ENCODE results near the gene PFKFB4.

PFKFB4 gene

DNA sequence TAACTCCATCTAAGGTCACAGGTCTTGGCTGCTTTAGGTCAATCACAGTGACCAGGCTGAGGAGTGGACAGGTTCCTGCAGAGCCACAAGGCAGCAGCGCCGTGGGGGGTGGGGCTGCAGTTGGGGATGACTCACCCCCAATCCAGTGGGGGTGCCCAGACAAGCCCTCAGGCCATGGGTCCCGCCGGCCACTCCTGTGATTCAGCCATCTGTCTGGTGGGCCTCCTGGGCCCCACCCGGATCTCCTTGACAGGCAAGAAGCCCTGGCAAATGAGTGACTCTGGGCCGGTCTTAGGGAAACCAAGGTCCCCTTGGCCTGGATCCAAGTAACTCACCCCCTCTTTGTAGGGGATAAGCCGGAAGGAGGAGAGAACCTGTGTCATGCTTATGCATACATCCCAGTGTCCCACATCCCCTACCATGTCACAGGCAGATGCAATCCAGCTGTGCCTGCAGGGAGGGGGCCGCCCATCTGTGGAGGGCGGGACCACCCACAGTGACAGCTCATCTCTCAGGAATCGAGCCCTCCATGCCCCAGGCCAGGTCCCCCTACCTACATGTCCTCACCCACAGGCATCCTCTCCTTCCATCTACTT, 39.0 kb upstream of the PFKFB4 start (continued):
- TF ChIP-seq, protein P1, sequence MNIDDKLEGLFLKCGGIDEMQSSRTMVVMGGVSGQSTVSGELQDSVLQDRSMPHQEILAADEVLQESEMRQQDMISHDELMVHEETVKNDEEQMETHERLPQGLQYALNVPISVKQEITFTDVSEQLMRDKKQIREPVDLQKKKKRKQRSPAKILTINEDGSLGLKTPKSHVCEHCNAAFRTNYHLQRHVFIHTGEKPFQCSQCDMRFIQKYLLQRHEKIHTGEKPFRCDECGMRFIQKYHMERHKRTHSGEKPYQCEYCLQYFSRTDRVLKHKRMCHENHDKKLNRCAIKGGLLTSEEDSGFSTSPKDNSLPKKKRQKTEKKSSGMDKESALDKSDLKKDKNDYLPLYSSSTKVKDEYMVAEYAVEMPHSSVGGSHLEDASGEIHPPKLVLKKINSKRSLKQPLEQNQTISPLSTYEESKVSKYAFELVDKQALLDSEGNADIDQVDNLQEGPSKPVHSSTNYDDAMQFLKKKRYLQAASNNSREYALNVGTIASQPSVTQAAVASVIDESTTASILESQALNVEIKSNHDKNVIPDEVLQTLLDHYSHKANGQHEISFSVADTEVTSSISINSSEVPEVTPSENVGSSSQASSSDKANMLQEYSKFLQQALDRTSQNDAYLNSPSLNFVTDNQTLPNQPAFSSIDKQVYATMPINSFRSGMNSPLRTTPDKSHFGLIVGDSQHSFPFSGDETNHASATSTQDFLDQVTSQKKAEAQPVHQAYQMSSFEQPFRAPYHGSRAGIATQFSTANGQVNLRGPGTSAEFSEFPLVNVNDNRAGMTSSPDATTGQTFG (tag by site-specific recombination; IDR thresholded peaks at IDR 0.05; ENCODE audit: borderline replicate concordance): no peak
- TF ChIP-seq ZIC2 (tag by site-specific recombination; IDR thresholded peaks at IDR 0.05) (peak; percentile 78), ZNF214 (tag by site-specific recombination; IDR thresholded peaks at IDR 0.05; ENCODE audit: borderline replicate concordance) (no peak), SCRT1 (tag by site-specific recombination; IDR thresholded peaks at IDR 0.05; ENCODE audit: borderline replicate concordance) (no peak), ZBTB1 (tag by site-specific recombination; IDR thresholded peaks at IDR 0.05) (no peak), ZNF248 (tag by site-specific recombination; IDR thresholded peaks at IDR 0.05) (no peak), ZNF155 (tag by site-specific recombination; IDR thresholded peaks at IDR 0.05) (no peak), ZNF416 (tag by site-specific recombination; IDR thresholded peaks at IDR 0.05) (no peak), KLF16 (tag by site-specific recombination; IDR thresholded peaks at IDR 0.05) (0 out of 2 replicates have a peak, but pooled peaks have one; percentile 9), ZNF391 (tag by site-specific recombination; IDR thresholded peaks at IDR 0.05; ENCODE audit: borderline replicate concordance, low read depth) (no peak), MZF1 (tag by site-specific recombination; IDR thresholded peaks at IDR 0.05; ENCODE audit: borderline replicate concordance) (no peak), ZNF701 (tag by site-specific recombination; IDR thresholded peaks at IDR 0.05) (no peak), GLIS1 (tag by site-specific recombination; IDR thresholded peaks at IDR 0.05) (peak; percentile 87), ZNF184 (tag by site-specific recombination; IDR thresholded peaks at IDR 0.05) (no peak), GLIS2 (tag by site-specific recombination; IDR thresholded peaks at IDR 0.05) (0 out of 2 replicates have a peak, but pooled peaks have one; percentile 34), KLF1 (tag by site-specific recombination; IDR thresholded peaks at IDR 0.05) (peak; percentile 31; the same call in 1 of the 2 replicates), ZNF664 (tag by site-specific recombination; IDR thresholded peaks at IDR 0.05) (no peak)
- TF ChIP-seq, protein P2, sequence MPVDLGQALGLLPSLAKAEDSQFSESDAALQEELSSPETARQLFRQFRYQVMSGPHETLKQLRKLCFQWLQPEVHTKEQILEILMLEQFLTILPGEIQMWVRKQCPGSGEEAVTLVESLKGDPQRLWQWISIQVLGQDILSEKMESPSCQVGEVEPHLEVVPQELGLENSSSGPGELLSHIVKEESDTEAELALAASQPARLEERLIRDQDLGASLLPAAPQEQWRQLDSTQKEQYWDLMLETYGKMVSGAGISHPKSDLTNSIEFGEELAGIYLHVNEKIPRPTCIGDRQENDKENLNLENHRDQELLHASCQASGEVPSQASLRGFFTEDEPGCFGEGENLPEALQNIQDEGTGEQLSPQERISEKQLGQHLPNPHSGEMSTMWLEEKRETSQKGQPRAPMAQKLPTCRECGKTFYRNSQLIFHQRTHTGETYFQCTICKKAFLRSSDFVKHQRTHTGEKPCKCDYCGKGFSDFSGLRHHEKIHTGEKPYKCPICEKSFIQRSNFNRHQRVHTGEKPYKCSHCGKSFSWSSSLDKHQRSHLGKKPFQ (tag by site-specific recombination; IDR thresholded peaks at IDR 0.05): no peak
- TF ChIP-seq, protein P3, sequence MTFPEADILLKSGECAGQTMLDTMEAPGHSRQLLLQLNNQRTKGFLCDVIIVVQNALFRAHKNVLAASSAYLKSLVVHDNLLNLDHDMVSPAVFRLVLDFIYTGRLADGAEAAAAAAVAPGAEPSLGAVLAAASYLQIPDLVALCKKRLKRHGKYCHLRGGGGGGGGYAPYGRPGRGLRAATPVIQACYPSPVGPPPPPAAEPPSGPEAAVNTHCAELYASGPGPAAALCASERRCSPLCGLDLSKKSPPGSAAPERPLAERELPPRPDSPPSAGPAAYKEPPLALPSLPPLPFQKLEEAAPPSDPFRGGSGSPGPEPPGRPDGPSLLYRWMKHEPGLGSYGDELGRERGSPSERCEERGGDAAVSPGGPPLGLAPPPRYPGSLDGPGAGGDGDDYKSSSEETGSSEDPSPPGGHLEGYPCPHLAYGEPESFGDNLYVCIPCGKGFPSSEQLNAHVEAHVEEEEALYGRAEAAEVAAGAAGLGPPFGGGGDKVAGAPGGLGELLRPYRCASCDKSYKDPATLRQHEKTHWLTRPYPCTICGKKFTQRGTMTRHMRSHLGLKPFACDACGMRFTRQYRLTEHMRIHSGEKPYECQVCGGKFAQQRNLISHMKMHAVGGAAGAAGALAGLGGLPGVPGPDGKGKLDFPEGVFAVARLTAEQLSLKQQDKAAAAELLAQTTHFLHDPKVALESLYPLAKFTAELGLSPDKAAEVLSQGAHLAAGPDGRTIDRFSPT (tag by site-specific recombination; IDR thresholded peaks at IDR 0.05): no peak
- TF ChIP-seq, protein P4, sequence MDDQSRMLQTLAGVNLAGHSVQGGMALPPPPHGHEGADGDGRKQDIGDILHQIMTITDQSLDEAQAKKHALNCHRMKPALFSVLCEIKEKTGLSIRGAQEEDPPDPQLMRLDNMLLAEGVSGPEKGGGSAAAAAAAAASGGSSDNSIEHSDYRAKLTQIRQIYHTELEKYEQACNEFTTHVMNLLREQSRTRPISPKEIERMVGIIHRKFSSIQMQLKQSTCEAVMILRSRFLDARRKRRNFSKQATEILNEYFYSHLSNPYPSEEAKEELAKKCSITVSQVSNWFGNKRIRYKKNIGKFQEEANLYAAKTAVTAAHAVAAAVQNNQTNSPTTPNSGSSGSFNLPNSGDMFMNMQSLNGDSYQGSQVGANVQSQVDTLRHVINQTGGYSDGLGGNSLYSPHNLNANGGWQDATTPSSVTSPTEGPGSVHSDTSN (CRISPR knock-in tag; IDR thresholded peaks at IDR 0.05): no peak
- TF ChIP-seq, protein P5, sequence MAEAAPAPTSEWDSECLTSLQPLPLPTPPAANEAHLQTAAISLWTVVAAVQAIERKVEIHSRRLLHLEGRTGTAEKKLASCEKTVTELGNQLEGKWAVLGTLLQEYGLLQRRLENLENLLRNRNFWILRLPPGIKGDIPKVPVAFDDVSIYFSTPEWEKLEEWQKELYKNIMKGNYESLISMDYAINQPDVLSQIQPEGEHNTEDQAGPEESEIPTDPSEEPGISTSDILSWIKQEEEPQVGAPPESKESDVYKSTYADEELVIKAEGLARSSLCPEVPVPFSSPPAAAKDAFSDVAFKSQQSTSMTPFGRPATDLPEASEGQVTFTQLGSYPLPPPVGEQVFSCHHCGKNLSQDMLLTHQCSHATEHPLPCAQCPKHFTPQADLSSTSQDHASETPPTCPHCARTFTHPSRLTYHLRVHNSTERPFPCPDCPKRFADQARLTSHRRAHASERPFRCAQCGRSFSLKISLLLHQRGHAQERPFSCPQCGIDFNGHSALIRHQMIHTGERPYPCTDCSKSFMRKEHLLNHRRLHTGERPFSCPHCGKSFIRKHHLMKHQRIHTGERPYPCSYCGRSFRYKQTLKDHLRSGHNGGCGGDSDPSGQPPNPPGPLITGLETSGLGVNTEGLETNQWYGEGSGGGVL (tag by site-specific recombination; IDR thresholded peaks at IDR 0.05): peak; percentile 25; the same call in 1 of the 2 replicates
